A549 (cell line): Measurements from ENCODE around the gene GIMAP7. TPM values are rescaled to one million over a fixed set of nuclear protein-coding genes. Genes with fewer than 3 reads are reported as not detected.

ENCODE experiments used
- ATAC-seq, 2 experiments: fragments of 200-7000 bp in 1 of 2; fragments of >200 bp in 1 of 2; cut with Nextera tagmentation in 1 of 2; cut with Tn5 transposase in 1 of 2; 3 replicates each; pipeline versions ENCODE4 v1.8.0 to v1.9.1; 2018 to 2020; ENCODE audit warnings: mild to moderate bottlenecking in 1 of 2, moderate library complexity in 1 of 2
- CTCF ChIA-PET: fragments of 300-600 bp; sonication (Branson Sonifier 250); formaldehyde crosslinking; extraction: SDS; loops from one replicate; lab custom pipeline; 2021; ENCODE audit warnings: antibody characterized with exemption, inconsistent platforms; lab: Yijun Ruan, JAX
- POLR2A ChIA-PET: fragments of 350-600 bp; formaldehyde crosslinking; extraction: SDS; loops from one replicate; lab custom pipeline; 2021; ENCODE audit warnings: antibody characterized with exemption, inconsistent platforms; lab: Yijun Ruan, JAX
- DNase-seq, 2 experiments: peaks; one replicate each; pipeline versions ENCODE4 v3.0.0 to v3.0.0-alpha.2; 2011 to 2016; ENCODE audit warnings: low read depth in 1 of 2, low spot score in 1 of 2
- FAIRE-seq: peaks from 2 replicates; lab custom pipeline; 2011; peaks lifted over from hg19 to GRCh38; lab: Jason Lieb, UNC
- H3K27ac ChIP-seq, 2 experiments: fragments of >200 bp; sonication (Bioruptor Twin); formaldehyde crosslinking; 3 replicates each; pipeline ENCODE4 v1.5.1; 2016 to 2017
- H3K4me1 ChIP-seq: fragments of >200 bp; sonication (Bioruptor Twin); formaldehyde crosslinking; 3 replicates; pipeline ENCODE4 v1.6.1; 2016
- H3K4me2 ChIP-seq: fragments of >200 bp; sonication (Bioruptor Twin); formaldehyde crosslinking; 3 replicates; pipeline ENCODE4 v1.6.1; 2016
- H3K4me3 ChIP-seq: fragments of >200 bp; sonication (Bioruptor Twin); formaldehyde crosslinking; 3 replicates; pipeline ENCODE4 v1.5.1; 2016
- H3K9me3 ChIP-seq: fragments of >200 bp; sonication (Bioruptor Twin); formaldehyde crosslinking; 3 replicates; pipeline ENCODE4 v1.6.1; 2016
- ATOH8 ChIP-seq: fragments of 250-450 bp; sonication (Bioruptor Pico); IDR thresholded peaks from 2 replicates; pipeline ENCODE4 v1.5.0; 2020; ENCODE audit warnings: low read depth, mild to moderate bottlenecking, moderate library complexity
- CBX2 ChIP-seq: fragments of 200-600 bp; sonication (generic); IDR thresholded peaks from 2 replicates; pipeline ENCODE4 v1.6.1; 2016; ENCODE audit warnings: low read depth, mild to moderate bottlenecking, borderline replicate concordance
- CBX8 ChIP-seq: fragments of 200-600 bp; sonication (generic); IDR thresholded peaks from 2 replicates; pipeline ENCODE4 v1.6.1; 2016
- EP300 ChIP-seq, 2 experiments: fragments of >200 bp; sonication (Bioruptor Twin); formaldehyde crosslinking; IDR thresholded peaks; 2 replicates in 1 of 2; 3 replicates in 1 of 2; pipeline ENCODE4 v1.6.1; 2016 to 2017
- FOSB ChIP-seq: fragments of 250-450 bp; sonication (Bioruptor Pico); IDR thresholded peaks from 2 replicates; pipeline ENCODE4 v1.5.0; 2020; ENCODE audit warnings: mild to moderate bottlenecking, moderate library complexity
- HEYL ChIP-seq: fragments of 250-450 bp; sonication (Bioruptor Pico); IDR thresholded peaks from 2 replicates; pipeline ENCODE4 v1.8.0; 2021; ENCODE audit warnings: mild to moderate bottlenecking, moderate library complexity
- KDM1A ChIP-seq: fragments of 200-600 bp; sonication (generic); IDR thresholded peaks from 2 replicates; pipeline ENCODE4 v1.6.1; 2016; ENCODE audit warnings: low read depth, mild to moderate bottlenecking
- KDM5A ChIP-seq: fragments of 200-600 bp; sonication (generic); IDR thresholded peaks from 2 replicates; pipeline ENCODE4 v1.6.1; 2016; ENCODE audit warnings: antibody characterized with exemption, mild to moderate bottlenecking
- MAFK ChIP-seq: fragments of 450-650 bp; IDR thresholded peaks from 2 replicates; pipeline ENCODE4 v1.6.1; 2014; ENCODE audit not compliant: partially characterized antibody
- MAX ChIP-seq: IDR thresholded peaks from 2 replicates; pipeline ENCODE4 v1.6.1; 2012
- MYC ChIP-seq: IDR thresholded peaks from 2 replicates; pipeline ENCODE4 v1.6.1; 2012; ENCODE audit warnings: mild to moderate bottlenecking, inconsistent platforms, low read length, improper control_type of control experiment, borderline replicate concordance
- RNF2 ChIP-seq: fragments of 200-600 bp; sonication (generic); IDR thresholded peaks from 2 replicates; pipeline ENCODE4 v1.6.1; 2016; ENCODE audit warnings: low read depth, mild to moderate bottlenecking, antibody characterized with exemption, moderate library complexity, borderline replicate concordance
- SMC3 ChIP-seq: fragments of >200 bp; sonication (Bioruptor Twin); formaldehyde crosslinking; IDR thresholded peaks from 3 replicates; pipeline ENCODE4 v1.6.1; 2018; ENCODE audit warnings: inconsistent platforms
- ZC3H11A ChIP-seq: fragments of 450-650 bp; IDR thresholded peaks from 2 replicates; pipeline ENCODE4 v1.6.1; 2014; ENCODE audit warnings: antibody characterized with exemption, mild to moderate bottlenecking
- WGBS: methylation state at CpG from one replicate; pipeline ENCODE4 v1.1.6; 2017; ENCODE audit errors: missing lambda C conversion rate; 5-methylcytosine and 5-hydroxymethylcytosine counted together
- polyA plus RNA-seq, 4 experiments: library from polyadenylated mRNA; depleted of rRNA in 3 of 4; stranded (reverse); fragments of >200 nt; fragmentation: RNase III in 1 of 4; extraction: RNeasy Plus Mini Kit Qiagen cat#74134 plus additional on column Dnase treatment in 1 of 4; gene quantifications; 2 replicates in 3 of 4; 3 replicates in 1 of 4; pipeline ENCODE4 v1.2.3, GENCODE V29; 2011 to 2017
- TF ChIP-seq, protein P1 (sequence below): fragments of 450-650 bp; IDR thresholded peaks from 2 replicates; pipeline ENCODE4 v1.6.1; 2014; ENCODE audit warnings: antibody characterized with exemption
- TF ChIP-seq, protein P2 (sequence below): fragments of 150-350 bp; IDR thresholded peaks from 2 replicates; pipeline ENCODE4 v1.6.1; 2014; ENCODE audit warnings: low read depth, mild to moderate bottlenecking, low read length

The GIMAP7 gene
- polyA plus RNA-seq, 2 of the 4 experiments (the other 2 are of a cell fraction): not detected

- TF ChIP-seq, protein P1, sequence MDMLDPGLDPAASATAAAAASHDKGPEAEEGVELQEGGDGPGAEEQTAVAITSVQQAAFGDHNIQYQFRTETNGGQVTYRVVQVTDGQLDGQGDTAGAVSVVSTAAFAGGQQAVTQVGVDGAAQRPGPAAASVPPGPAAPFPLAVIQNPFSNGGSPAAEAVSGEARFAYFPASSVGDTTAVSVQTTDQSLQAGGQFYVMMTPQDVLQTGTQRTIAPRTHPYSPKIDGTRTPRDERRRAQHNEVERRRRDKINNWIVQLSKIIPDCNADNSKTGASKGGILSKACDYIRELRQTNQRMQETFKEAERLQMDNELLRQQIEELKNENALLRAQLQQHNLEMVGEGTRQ: no peak
- TF ChIP-seq FOSB (no peak), CBX8 (no peak), ATOH8 (CRISPR knock-in tag) (no peak), MAX (no peak)
- TF ChIP-seq, all 56 proteins: peak for 0
Measured at GRCh38 chr7:150553163-150553562, 38.5 kb downstream of the GIMAP7 start (continued).

DNA sequence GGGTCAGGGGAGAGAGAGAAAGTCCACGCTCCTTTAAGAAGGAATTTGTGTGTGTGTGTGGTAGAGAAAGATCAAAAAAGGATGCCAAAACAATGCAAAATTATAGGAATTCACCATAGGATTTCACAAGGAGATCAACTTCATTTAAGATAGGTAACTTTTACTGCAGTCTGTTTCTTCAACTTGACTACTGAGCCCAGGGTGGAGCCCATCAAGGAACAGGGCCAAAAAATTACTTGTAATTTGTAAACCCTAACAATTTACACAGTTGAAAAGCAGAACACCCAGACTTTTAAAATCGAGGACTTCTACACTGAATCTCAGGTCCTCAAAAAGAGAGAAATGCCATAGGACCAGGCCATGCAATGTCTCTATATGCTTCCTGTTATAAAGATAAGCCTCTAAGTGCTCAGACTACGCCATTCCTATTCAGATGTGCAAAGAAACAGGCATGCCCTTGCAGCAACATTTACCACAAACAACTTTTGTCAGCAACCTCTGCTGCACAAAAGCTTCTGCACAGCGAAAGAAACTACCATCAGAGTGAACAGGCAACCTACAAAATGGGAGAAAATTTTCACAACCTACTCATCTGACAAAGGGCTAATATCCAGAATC, 42.0 kb downstream of the GIMAP7 start:
- Histone ChIP-seq H3K4me1 (no peaks in the 10 kb centered on the region), H3K4me2 (no peak overlapping the region)
- TF ChIP-seq, protein P1: no peak
- TF ChIP-seq, all 56 proteins: peak for 0
- H3K9me3 ChIP-seq: no peaks in the 10 kb centered on the region
- FAIRE-seq: no peak
- no peak for ATAC-seq
- CTCF ChIA-PET: no interaction called here
- 1% methylated on average over 4 of the region's 4 CpGs for WGBS
- H3K4me3 ChIP-seq: no peak overlapping the region
- POLR2A ChIA-PET: no interaction called here
- no peak for DNase-seq
- H3K27ac ChIP-seq: no peak overlapping the region

GRCh38 chr7:150560486-150560885, 45.8 kb downstream of the GIMAP7 start:
- Histone ChIP-seq H3K9me3 (no peaks in the 10 kb centered on the region), H3K4me2 (no peak overlapping the region)
- CTCF ChIA-PET: no interaction called here
- no peak for FAIRE-seq
- no peak for DNase-seq
- no peak for ATAC-seq
- TF ChIP-seq EP300 (IDR thresholded peaks at IDR 0.05) (no peak), KDM1A (no peak), KDM5A (no peak), CBX2 (no peak), SMC3 (no peak), RNF2 (no peak), MYC (no peak), HEYL (no peak), MAFK (no peak)
- TF ChIP-seq, protein P2, sequence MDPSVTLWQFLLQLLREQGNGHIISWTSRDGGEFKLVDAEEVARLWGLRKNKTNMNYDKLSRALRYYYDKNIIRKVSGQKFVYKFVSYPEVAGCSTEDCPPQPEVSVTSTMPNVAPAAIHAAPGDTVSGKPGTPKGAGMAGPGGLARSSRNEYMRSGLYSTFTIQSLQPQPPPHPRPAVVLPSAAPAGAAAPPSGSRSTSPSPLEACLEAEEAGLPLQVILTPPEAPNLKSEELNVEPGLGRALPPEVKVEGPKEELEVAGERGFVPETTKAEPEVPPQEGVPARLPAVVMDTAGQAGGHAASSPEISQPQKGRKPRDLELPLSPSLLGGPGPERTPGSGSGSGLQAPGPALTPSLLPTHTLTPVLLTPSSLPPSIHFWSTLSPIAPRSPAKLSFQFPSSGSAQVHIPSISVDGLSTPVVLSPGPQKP: no peak
- TF ChIP-seq, all 56 proteins: peak for 0
- POLR2A ChIA-PET: no interaction called here
- 0% methylated on average over 1 of the region's 1 CpG for WGBS
- no peak overlapping the region for H3K4me3 ChIP-seq
- no peak overlapping the region for H3K27ac ChIP-seq
- no peaks in the 10 kb centered on the region for H3K4me1 ChIP-seq

GRCh38 chr7:150562919-150563318, 48.2 kb downstream of the GIMAP7 start:
- no peaks in the 10 kb centered on the region for H3K9me3 ChIP-seq
- FAIRE-seq: no peak
- H3K4me1 ChIP-seq: no peaks in the 10 kb centered on the region
- H3K4me2 ChIP-seq: no peak overlapping the region
- TF ChIP-seq ZC3H11A: no peak
- TF ChIP-seq, all 56 proteins: peak for 0
- Histone ChIP-seq H3K27ac (no peak overlapping the region), H3K4me3 (no peak overlapping the region)
- ATAC-seq (no peak), DNase-seq (no peak)
- CTCF ChIA-PET: no interaction called here
- WGBS: 0% methylated on average over 2 of the region's 2 CpGs
- POLR2A ChIA-PET: no interaction called here
